ENCODE data around the gene TFCP2L1.

GRCh38 chr2:121187982-121188411, 97.0 kb downstream of the TFCP2L1 start:
- TF ChIP-seq CTCF (IDR thresholded peaks at IDR 0.05; ENCODE audit: low read depth, low read length, missing input control) (no peak), FOXA1 (IDR thresholded peaks at IDR 0.05) (no peak), RAD21 (IDR thresholded peaks at IDR 0.05) (no peak), SP1 (IDR thresholded peaks at IDR 0.05) (no peak), REST (IDR thresholded peaks at IDR 0.05) (no peak), TAF1 (conservative IDR thresholded peaks at IDR 0.05) (no peak), EGR1 (IDR thresholded peaks at IDR 0.05; ENCODE audit: low read depth in 2 of 2) (no peak), JUND (IDR thresholded peaks at IDR 0.05) (no peak), MAX (IDR thresholded peaks at IDR 0.05) (no peak), GABPA (IDR thresholded peaks at IDR 0.05 in 1 of 2, conservative IDR thresholded peaks at IDR 0.05 in 1 of 2) (no peak), YY1 (IDR thresholded peaks at IDR 0.05) (no peak), ATF3 (IDR thresholded peaks at IDR 0.05) (no peak), HNF4A (conservative IDR thresholded peaks at IDR 0.05) (no peak), ZBTB33 (IDR thresholded peaks at IDR 0.05) (no peak)

All from liver (tissue), 3 donors.